Spinal cord (tissue), 10 donors: ENCODE data around the gene CFAP46. TPM values are rescaled to one million over a fixed set of nuclear protein-coding genes. Genes with fewer than 3 reads are reported as not detected.

Experiments
- DNase-seq, 6 donors: peaks; one replicate each; pipeline versions ENCODE4 v3.0.0 to v3.0.0-alpha.2; 2013 to 2015; ENCODE audit warnings: low spot score in 6 of 6, low read depth in 4 of 6
- H3K27ac ChIP-seq: one replicate; pipeline ENCODE4 v1.5.1; 2013; ENCODE audit warnings: low read depth, low read length, control low read depth
- H3K27me3 ChIP-seq: one replicate; pipeline ENCODE4 v1.6.1; 2013; ENCODE audit warnings: low read length; ENCODE audit not compliant: control insufficient read depth, insufficient read depth
- H3K36me3 ChIP-seq: one replicate; pipeline ENCODE4 v1.6.1; 2013; ENCODE audit warnings: low read length; ENCODE audit not compliant: control insufficient read depth, insufficient read depth
- H3K4me1 ChIP-seq: one replicate; pipeline ENCODE4 v1.6.1; 2013; ENCODE audit warnings: low read length; ENCODE audit not compliant: control insufficient read depth, insufficient read depth
- H3K4me3 ChIP-seq: one replicate; pipeline ENCODE4 v1.5.1; 2013; ENCODE audit warnings: low read depth, low read length, control low read depth
- H3K9me3 ChIP-seq: one replicate; pipeline ENCODE4 v1.6.1; 2013; ENCODE audit warnings: low read length; ENCODE audit not compliant: control insufficient read depth, insufficient read depth
- WGBS: methylation state at CpG from one replicate; pipeline ENCODE4 v1.1.5; 2013; ENCODE audit warnings: missing lambda C conversion rate; ENCODE audit not compliant: insufficient coverage; 5-methylcytosine and 5-hydroxymethylcytosine counted together
- polyA plus RNA-seq, 2 donors: library from polyadenylated mRNA; unstranded; fragments of 120-200 nt; gene quantifications; one replicate each; pipeline ENCODE4 v1.2.1, GENCODE V29; 2013; ENCODE audit not compliant: insufficient read length in 2 of 2
- total RNA-seq, 2 donors: library from RNA; depleted of rRNA in 1 of 2; stranded (reverse); fragments of 120-200 nt in 1 of 2; fragments of >200 nt in 1 of 2; gene quantifications; one replicate each; pipeline versions ENCODE4 v1.2.3 to v1.2.4, GENCODE V29; 2013 to 2014
- donor health status: healthy.

The CFAP46 gene
- total and polyA plus RNA-seq, 4 donors, result 5.3 to 14.3 (median 13.2) TPM

GRCh38 chr10:132849546-132850031, 92.8 kb downstream of the CFAP46 start:
- H3K4me1 ChIP-seq, result peaks cover 18% of the 10 kb centered on the region
- no peak for DNase-seq
- H3K27me3 ChIP-seq, result no peaks in the 10 kb centered on the region
- no peak overlapping the region for H3K27ac ChIP-seq
- no peak overlapping the region for H3K4me3 ChIP-seq
- peaks cover 20% of the 10 kb centered on the region for H3K36me3 ChIP-seq
- 93% methylated on average over 19 of the region's 19 CpGs for WGBS
- no peaks in the 10 kb centered on the region for H3K9me3 ChIP-seq

GRCh38 chr10:132848951-132849545, 93.3 kb downstream of the CFAP46 start:
- peaks cover 18% of the 10 kb centered on the region for H3K4me1 ChIP-seq
- no peaks in the 10 kb centered on the region for H3K27me3 ChIP-seq
- DNase-seq, result no peak
- H3K36me3 ChIP-seq, result peaks cover 20% of the 10 kb centered on the region
- WGBS, result 88% methylated on average over 21 of the region's 21 CpGs
- no peak overlapping the region for H3K27ac ChIP-seq
- H3K4me3 ChIP-seq, result no peak overlapping the region
- H3K9me3 ChIP-seq, result no peaks in the 10 kb centered on the region

GRCh38 chr10:132848291-132848701, 94.1 kb downstream of the CFAP46 start:
- no peaks in the 10 kb centered on the region for H3K27me3 ChIP-seq
- no peak overlapping the region for H3K27ac ChIP-seq
- peaks cover 18% of the 10 kb centered on the region for H3K4me1 ChIP-seq
- DNase-seq, result peak in 1 of 6 donors; percentile 28
- WGBS, result 35% methylated on average over 6 of the region's 12 CpGs
- H3K9me3 ChIP-seq, result no peaks in the 10 kb centered on the region
- H3K4me3 ChIP-seq, result no peak overlapping the region
- H3K36me3 ChIP-seq, result peaks cover 20% of the 10 kb centered on the region

GRCh38 chr10:132847856-132848255, 94.5 kb downstream of the CFAP46 start:
- 49% methylated on average over 13 of the region's 17 CpGs for WGBS
- no peak for DNase-seq
- Histone ChIP-seq H3K27me3 (no peaks in the 10 kb centered on the region), H3K27ac (no peak overlapping the region), H3K4me1 (peaks cover 18% of the 10 kb centered on the region), H3K9me3 (peaks cover 2% of the 10 kb centered on the region), H3K36me3 (peaks cover 20% of the 10 kb centered on the region), H3K4me3 (no peak overlapping the region)

GRCh38 chr10:132847416-132847777, 95.0 kb downstream of the CFAP46 start:
- H3K27me3 ChIP-seq, result no peaks in the 10 kb centered on the region
- H3K4me1 ChIP-seq, result peaks cover 18% of the 10 kb centered on the region
- H3K36me3 ChIP-seq, result peaks cover 20% of the 10 kb centered on the region
- 79% methylated on average over 10 of the region's 10 CpGs for WGBS
- no peak for DNase-seq
- H3K4me3 ChIP-seq, result no peak overlapping the region
- H3K9me3 ChIP-seq, result peaks cover 6% of the 10 kb centered on the region
- H3K27ac ChIP-seq, result no peak overlapping the region

GRCh38 chr10:132846631-132847415, 95.5 kb downstream of the CFAP46 start:
- H3K9me3 ChIP-seq, result peaks cover 7% of the 10 kb centered on the region
- no peak overlapping the region for H3K4me3 ChIP-seq
- peaks cover 20% of the 10 kb centered on the region for H3K36me3 ChIP-seq
- H3K27ac ChIP-seq, result no peak overlapping the region
- DNase-seq, result no peak
- WGBS, result 94% methylated on average over 24 of the region's 27 CpGs
- H3K4me1 ChIP-seq, result peaks cover 18% of the 10 kb centered on the region
- H3K27me3 ChIP-seq, result no peaks in the 10 kb centered on the region

GRCh38 chr10:132845780-132846595, 96.4 kb downstream of the CFAP46 start:
- peaks cover 7% of the 10 kb centered on the region for H3K9me3 ChIP-seq
- H3K27ac ChIP-seq, result no peak overlapping the region
- no peak for DNase-seq
- no peaks in the 10 kb centered on the region for H3K27me3 ChIP-seq
- WGBS, result 87% methylated on average over 33 of the region's 33 CpGs
- no peak overlapping the region for H3K4me3 ChIP-seq
- H3K36me3 ChIP-seq, result peaks cover 20% of the 10 kb centered on the region
- H3K4me1 ChIP-seq, result peaks cover 18% of the 10 kb centered on the region

GRCh38 chr10:132845041-132845551, 97.3 kb downstream of the CFAP46 start:
- no peak overlapping the region for H3K27ac ChIP-seq
- H3K36me3 ChIP-seq, result peaks cover 18% of the 10 kb centered on the region
- peaks cover 7% of the 10 kb centered on the region for H3K9me3 ChIP-seq
- no peak for DNase-seq
- H3K27me3 ChIP-seq, result no peaks in the 10 kb centered on the region
- 84% methylated on average over 14 of the region's 15 CpGs for WGBS
- no peak overlapping the region for H3K4me3 ChIP-seq
- H3K4me1 ChIP-seq, result peaks cover 18% of the 10 kb centered on the region

- Histone ChIP-seq H3K4me3 (no peak overlapping the region), H3K27me3 (peaks cover under 1% of the 10 kb centered on the region), H3K9me3 (peaks cover 7% of the 10 kb centered on the region), H3K36me3 (peaks cover 14% of the 10 kb centered on the region), H3K4me1 (peaks cover 18% of the 10 kb centered on the region), H3K27ac (no peak overlapping the region)
- 88% methylated on average over 20 of the region's 20 CpGs for WGBS
- no peak for DNase-seq
Observed at GRCh38 chr10:132844069-132844809, 98.1 kb downstream of the CFAP46 start.
